ES-I3 (cell line): Measurements from ENCODE around the gene MAP3K4.

Source experiments
- H3K36me3 ChIP-seq: 2 replicates; pipeline ENCODE4 v1.6.1; 2013; ENCODE audit warnings: mild to moderate bottlenecking, low read length, control low read depth, moderate library complexity; ENCODE audit not compliant: insufficient read depth
- H3K4me1 ChIP-seq: 2 replicates; pipeline ENCODE4 v1.6.1; 2013; ENCODE audit warnings: mild to moderate bottlenecking, control low read depth, low read length; ENCODE audit not compliant: insufficient read depth
- H3K9ac ChIP-seq: 2 replicates; pipeline ENCODE4 v1.6.1; 2013; ENCODE audit warnings: low read depth, mild to moderate bottlenecking, low read length, moderate library complexity
- H3K9me3 ChIP-seq: 2 replicates; pipeline ENCODE4 v1.6.1; 2013; ENCODE audit warnings: mild to moderate bottlenecking, low read length, moderate library complexity; ENCODE audit not compliant: control insufficient read depth, insufficient read depth

MAP3K4 gene

DNA sequence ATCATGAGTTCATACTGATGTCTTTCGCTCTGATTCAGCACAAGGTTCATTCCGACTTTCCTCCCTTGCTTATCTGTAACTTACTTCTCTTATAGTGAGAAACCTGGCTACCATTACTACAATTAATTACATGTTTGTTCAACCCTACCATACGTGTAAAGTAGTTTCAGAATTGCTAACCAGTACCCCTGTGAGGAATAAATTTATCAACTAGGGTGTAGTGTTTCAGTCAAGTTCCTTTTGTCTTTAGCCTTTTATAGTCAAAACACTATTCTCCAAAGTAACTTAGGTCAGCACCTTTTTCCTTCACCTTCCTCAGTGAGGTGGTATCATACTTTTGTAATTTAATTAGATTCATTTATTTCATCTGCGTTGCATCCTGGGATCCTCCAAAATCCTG lies 64.9 kb downstream of the MAP3K4 start:
- H3K36me3 ChIP-seq = peaks cover 5% of the 10 kb centered on the region; the same call in 1 of the 2 replicates
- no peaks in the 10 kb centered on the region for H3K9me3 ChIP-seq
- H3K9ac ChIP-seq = no peak overlapping the region
- H3K4me1 ChIP-seq = no peaks in the 10 kb centered on the region; the same call in 1 of the 2 replicates

DNA sequence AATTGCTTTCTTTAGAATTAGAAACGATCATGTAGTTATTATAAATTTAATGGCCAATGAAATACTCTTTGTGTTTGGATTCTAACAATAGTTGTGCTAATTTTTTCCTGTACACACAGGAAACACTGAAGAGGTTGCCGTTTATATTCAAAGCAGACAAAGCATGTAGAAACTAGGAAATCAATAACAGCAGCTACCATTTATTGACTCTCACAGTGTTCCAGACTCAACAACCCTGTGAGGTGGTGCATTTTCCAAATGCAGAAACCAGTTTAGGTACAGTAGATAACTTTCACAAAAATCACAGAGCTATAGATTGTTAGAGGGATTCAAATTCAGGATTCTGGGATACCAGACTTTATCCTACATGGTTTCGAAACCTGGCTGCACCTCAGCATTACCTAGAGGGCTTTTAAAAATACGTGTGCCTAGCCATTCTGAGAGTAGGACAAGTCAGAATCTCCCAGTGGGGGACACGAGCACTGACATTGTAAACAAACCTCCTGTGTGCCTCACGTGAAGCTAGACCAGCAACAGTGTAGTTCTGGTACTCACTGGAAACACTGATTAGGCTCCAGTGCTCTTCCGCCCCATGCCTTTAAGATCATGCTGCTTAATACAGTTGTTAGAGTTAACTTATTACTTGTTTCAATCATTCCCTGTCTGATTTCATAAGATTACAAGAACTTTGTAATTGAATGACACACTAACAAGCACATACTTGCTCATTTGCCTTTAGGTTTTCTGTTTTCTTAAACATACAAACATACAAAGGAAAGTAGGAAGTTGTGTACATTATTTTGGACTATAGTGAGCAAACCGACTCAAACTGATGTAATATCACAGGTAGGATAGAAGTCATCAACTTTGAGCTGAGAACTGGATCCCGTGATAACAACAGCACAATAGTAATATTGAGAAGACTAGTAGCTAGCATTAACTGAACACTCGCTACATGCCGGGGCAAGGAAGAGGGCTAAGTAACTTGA lies 65.8 kb downstream of the MAP3K4 start:
- H3K4me1 ChIP-seq = no peaks in the 10 kb centered on the region; the same call in 1 of the 2 replicates
- peaks cover 3% of the 10 kb centered on the region; the same call in 1 of the 2 replicates for H3K36me3 ChIP-seq
- H3K9me3 ChIP-seq = no peaks in the 10 kb centered on the region
- no peak overlapping the region for H3K9ac ChIP-seq

DNA sequence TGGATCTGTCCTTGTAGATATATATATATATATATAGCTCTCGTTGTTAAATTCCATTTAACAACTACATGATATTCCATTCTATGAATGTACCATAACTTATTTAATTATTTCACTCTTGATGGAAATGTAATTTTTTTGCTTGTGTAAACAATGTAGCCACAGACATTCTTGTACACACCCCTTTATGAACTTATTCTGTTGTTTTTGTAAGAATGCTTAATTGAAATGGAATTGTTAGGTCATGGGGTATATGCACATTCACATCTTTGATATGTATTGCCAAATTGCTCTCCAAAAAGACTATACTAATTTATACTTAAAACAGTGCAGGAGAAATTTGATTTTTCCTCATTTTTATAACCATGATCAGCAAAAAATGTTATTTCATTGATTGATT lies 67.2 kb downstream of the MAP3K4 start:
- Histone ChIP-seq H3K36me3 (peaks cover 3% of the 10 kb centered on the region; the same call in 1 of the 2 replicates), H3K9me3 (no peaks in the 10 kb centered on the region), H3K4me1 (no peaks in the 10 kb centered on the region; the same call in 1 of the 2 replicates), H3K9ac (no peak overlapping the region)

GRCh38 chr6:161061576-161061975 lies 70.0 kb downstream of the MAP3K4 start:
- no peak overlapping the region for H3K9ac ChIP-seq
- H3K36me3 ChIP-seq = peaks cover 3% of the 10 kb centered on the region; the same call in 1 of the 2 replicates
- no peaks in the 10 kb centered on the region for H3K9me3 ChIP-seq
- H3K4me1 ChIP-seq = no peaks in the 10 kb centered on the region; the same call in 1 of the 2 replicates

GRCh38 chr6:161064915-161065314 lies 73.3 kb downstream of the MAP3K4 start:
- H3K4me1 ChIP-seq = no peaks in the 10 kb centered on the region; the same call in 1 of the 2 replicates
- H3K36me3 ChIP-seq = peaks cover 3% of the 10 kb centered on the region; the same call in 1 of the 2 replicates
- H3K9ac ChIP-seq = no peak overlapping the region
- no peaks in the 10 kb centered on the region for H3K9me3 ChIP-seq

DNA sequence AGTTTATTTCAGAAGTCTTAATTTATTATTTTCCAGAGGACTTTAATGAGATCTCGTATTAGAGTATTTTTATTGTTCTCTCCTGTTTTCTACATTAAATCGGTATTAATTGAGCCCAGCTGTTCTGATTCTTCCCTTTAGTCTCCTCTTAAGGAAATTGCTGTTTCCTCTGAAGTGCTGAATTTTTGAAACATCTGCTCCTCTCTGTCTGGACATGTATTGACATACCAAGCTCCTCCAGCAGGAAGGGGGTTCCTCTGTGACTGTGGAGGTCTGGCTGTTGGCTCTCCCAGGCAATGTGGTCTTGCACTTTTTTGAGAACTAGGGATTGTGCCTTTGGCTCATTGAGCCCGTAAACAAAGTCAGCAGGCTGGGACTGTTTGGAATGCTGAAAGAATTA lies 74.9 kb downstream of the MAP3K4 start:
- H3K4me1 ChIP-seq = no peaks in the 10 kb centered on the region; the same call in 1 of the 2 replicates
- peaks cover under 1% of the 10 kb centered on the region; the same call in 1 of the 2 replicates for H3K36me3 ChIP-seq
- H3K9ac ChIP-seq = no peak overlapping the region
- no peaks in the 10 kb centered on the region for H3K9me3 ChIP-seq

GRCh38 chr6:161067749-161068148 lies 76.2 kb downstream of the MAP3K4 start:
- Histone ChIP-seq H3K9ac (no peak overlapping the region), H3K36me3 (no peaks in the 10 kb centered on the region), H3K9me3 (no peaks in the 10 kb centered on the region), H3K4me1 (no peaks in the 10 kb centered on the region; the same call in 1 of the 2 replicates)

GRCh38 chr6:161068321-161068741 lies 76.8 kb downstream of the MAP3K4 start:
- Histone ChIP-seq H3K4me1 (no peaks in the 10 kb centered on the region; the same call in 1 of the 2 replicates), H3K9me3 (no peaks in the 10 kb centered on the region), H3K36me3 (no peaks in the 10 kb centered on the region), H3K9ac (no peak overlapping the region)

DNA sequence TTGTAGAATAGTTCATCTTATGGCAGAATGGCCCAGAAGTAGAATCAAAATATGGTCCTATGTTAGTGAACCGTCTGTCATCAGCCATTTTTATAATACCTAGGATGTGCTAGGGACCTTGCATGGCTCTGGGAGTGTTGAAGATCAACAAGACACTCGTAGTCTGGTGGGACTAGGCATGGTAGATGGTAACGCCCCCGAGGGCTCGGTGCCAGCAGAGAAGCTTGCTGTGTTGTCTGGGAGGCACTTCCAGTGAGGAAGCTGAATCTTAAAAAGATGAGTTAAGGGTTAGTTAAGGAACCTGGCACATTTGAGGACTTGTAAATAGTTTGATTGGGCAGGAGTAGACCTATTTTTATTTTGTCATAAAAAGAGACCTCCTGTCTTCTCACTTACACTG lies 82.4 kb downstream of the MAP3K4 start:
- no peak overlapping the region for H3K9ac ChIP-seq
- H3K36me3 ChIP-seq = peaks cover 3% of the 10 kb centered on the region; the same call in 1 of the 2 replicates
- no peaks in the 10 kb centered on the region for H3K9me3 ChIP-seq
- no peaks in the 10 kb centered on the region for H3K4me1 ChIP-seq

DNA sequence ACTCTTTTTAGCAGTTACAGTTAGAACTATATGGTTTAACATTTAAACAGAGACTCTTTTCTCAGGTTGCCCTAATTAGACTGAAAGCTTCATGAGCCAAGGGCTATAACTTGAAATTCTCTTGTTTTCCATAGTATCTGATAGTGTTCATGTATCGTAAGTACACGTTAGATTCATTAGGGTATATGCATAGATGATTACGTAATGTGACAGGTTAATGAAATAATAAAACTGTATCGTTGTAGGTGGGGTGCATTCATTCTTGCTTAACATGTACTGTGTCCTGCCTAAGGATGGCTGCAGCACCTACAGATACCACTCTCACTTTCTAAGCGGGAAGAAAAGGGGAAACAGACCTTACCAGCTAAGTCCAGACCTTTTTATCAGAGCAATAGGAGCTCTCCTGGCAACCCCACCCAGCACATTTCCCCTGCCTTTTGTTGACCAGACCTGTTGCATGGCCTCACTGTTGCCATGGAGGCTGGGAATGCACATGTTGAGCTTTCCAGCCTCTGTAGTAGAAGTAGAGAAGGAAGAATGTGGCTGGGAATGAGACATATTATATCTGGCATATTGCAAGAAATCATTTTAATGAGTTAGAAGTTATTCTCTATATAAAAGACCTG lies 83.0 kb downstream of the MAP3K4 start:
- no peak overlapping the region for H3K9ac ChIP-seq
- H3K9me3 ChIP-seq = no peaks in the 10 kb centered on the region
- H3K36me3 ChIP-seq = peaks cover 3% of the 10 kb centered on the region; the same call in 1 of the 2 replicates
- H3K4me1 ChIP-seq = no peaks in the 10 kb centered on the region

- Histone ChIP-seq H3K36me3 (peaks cover 3% of the 10 kb centered on the region; the same call in 1 of the 2 replicates), H3K9me3 (no peaks in the 10 kb centered on the region), H3K9ac (no peak overlapping the region), H3K4me1 (no peaks in the 10 kb centered on the region)
These were observed 84.7 kb downstream of the MAP3K4 start for GRCh38 chr6:161076181-161076677.

DNA sequence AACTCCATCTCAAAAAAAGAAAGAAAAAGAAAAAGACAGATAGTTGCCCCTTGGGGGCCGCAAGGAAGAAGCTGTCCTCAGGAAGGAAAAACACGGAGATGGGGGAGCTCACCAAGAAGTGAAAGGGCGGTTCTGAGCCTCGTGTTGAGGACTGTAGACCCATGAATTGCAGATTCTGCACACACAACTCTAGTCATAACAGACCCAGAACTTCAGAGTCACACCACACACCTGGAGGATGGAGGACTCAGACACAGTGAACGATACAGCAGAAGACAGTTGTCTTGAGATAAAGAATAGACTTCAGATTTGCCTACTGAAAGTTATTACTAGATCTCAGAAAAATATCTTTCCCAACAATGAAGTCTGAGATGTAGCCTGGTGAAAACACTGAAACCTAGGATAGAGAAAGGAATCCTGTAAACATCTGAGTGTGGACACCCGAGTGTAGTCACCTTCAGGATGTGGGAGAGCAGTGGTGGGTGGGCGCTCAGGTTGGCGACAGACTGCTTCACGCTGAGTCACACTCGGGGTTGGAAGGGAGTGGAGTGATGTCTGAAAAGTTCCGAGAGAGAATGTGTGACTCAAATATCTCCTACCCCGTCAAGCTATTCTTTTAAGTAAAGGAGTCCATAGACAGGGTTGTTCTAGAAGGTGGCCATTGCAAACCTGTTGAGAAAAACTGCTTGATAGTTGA lies 88.1 kb downstream of the MAP3K4 start:
- H3K4me1 ChIP-seq = no peaks in the 10 kb centered on the region
- H3K36me3 ChIP-seq = peaks cover 17% of the 10 kb centered on the region
- H3K9ac ChIP-seq = no peak overlapping the region
- no peaks in the 10 kb centered on the region for H3K9me3 ChIP-seq

DNA sequence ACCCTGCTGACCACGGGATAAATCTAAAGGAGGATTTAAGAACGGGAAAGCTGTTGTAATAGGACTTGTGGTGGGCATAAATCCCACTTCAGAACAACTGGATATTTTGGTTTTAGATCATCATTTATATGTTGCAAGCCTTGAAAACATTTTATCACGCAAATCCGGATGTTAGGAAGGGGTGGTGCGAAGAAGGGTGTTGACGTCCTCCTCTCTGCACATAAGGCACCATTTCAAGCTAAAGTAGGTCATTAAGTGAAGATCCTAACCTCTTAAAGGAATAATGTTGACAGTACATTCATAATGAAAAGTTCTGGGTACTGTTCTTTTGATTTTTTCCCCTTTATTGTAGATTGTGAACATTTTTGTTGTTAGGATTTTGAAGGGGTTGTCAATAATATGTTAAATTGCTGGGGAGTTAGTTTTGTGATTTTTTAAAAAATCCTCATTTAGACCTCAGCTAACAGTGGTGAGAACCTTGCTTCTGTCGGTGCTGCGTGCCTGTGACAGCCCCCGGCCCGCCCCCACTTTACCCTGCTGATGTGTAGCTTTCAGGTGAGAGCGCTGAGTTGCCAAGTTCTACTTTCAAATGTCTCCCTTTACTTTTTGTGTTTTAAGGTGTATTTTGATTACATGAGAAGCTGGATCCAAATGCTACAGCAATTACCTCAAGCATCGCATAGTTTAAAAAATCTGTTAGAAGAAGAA lies 88.8 kb downstream of the MAP3K4 start:
- H3K9me3 ChIP-seq = no peaks in the 10 kb centered on the region
- H3K9ac ChIP-seq = no peak overlapping the region
- peaks cover 17% of the 10 kb centered on the region for H3K36me3 ChIP-seq
- H3K4me1 ChIP-seq = no peaks in the 10 kb centered on the region
